Measurements from ENCODE around the gene S100B. TPM values are rescaled to one million over a fixed set of nuclear protein-coding genes. Genes with fewer than 3 reads are reported as not detected.

Gene S100B
- total RNA-seq, 1 donor from 2014 or later: 0.64 TPM

GRCh38 chr21:46559291-46559983 lies 45.4 kb downstream of the S100B start:
- ATAC-seq: no peak

DNA sequence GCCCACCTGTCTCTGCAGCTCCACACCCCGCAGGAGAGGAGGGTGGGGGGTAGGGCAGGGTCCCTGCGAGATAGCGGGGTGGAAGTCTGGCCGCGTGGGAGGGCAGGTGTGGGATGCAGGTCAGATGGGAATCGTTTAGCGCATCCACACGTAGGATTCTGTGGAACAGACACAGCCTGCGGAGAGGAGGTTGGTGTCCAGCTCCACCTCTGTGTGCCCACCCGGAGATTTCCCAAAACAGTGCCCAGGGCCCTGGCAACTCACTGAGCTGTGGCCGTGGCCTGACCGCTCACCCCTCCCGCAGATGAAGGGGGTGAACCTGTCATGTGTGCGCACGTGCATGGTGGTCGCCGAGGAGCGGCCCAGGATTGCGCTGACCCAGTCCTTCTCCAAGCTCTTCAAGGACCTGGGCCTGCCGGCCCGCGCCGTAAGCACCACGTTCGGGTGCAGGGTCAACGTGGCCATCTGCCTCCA lies 46.9 kb downstream of the S100B start:
- no peak for ATAC-seq

- no peak for ATAC-seq
These were observed 47.4 kb downstream of the S100B start for GRCh38 chr21:46557469-46557868.

DNA sequence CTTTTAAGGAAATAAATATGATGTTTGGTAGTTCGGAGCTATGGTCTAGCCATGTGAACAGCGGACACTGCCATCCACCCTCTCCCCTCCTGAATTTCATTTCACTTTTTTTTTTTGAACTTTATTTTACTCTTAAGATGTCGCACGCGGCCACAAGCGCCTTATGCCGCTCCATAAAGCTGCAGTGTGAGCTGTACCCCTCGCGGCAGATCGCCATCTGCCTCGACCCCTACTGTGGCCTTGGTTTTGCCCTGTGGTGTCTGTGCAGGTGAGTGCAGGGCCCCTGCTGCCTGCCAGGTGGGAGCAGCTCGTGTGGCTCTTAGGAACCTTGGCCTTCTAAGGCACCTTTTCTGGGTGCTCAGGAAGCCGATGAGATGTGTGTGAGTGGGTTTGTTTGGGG lies 48.1 kb downstream of the S100B start:
- no peak for ATAC-seq

DNA sequence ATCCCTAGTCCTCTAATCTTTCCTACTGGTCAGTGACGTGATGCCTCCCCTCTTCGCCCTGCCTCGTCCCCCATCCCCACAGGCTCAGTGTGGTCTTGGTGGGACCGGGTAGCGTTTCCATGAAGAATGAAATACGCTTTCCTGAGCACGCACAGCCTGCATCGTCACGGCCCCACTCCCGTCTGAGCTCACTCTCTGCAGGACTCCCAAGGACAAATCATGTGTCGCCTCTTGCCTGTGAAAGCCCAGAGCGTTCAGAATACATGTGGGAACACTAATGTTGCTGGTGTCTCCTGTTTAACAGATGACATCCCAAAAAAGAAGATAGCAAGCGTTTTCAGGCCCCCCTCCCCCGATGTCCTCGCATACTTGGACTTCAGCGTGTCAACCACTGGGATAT lies 49.2 kb downstream of the S100B start:
- ATAC-seq: no peak

GRCh38 chr21:46555225-46555617 lies 49.7 kb downstream of the S100B start:
- ATAC-seq: peak; percentile 4

DNA sequence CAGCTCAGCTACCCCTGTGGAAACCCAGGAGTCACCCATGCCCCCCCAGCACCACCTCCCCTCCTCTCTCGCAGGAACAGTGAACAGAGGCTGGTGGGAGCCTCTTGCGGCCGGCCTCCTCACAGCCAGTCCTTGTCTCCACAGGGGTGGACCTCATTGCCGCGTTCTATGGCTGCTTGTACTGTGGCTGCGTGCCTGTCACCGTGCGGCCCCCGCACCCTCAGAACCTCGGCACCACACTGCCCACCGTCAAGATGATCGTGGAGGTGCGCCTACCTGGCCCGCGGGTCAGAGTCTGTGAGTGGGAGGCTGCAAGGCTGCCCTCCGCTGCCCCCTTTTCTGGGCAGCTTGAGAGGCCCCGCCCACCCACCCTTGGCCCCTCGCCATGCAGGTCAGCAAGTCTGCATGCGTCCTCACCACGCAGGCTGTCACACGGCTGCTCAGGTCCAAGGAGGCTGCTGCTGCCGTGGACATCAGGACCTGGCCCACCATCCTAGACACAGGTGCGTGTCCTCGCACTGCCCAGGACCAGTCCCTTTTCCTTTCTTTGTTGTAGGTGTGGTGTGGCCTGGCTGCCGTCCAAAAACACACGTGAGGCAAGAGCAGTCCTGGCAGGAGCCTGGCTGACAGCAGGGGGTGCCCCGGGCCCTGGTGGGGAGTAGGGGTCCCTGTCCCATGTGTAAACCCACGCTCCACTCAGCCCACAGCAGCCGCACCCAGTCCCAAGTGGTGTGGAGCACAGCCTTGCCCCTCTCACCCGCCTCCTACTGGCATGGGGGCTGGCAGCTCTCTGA lies 50.3 kb downstream of the S100B start:
- no peak for ATAC-seq

- ATAC-seq: no peak
These were observed 50.9 kb downstream of the S100B start for GRCh38 chr21:46553993-46554392.

DNA sequence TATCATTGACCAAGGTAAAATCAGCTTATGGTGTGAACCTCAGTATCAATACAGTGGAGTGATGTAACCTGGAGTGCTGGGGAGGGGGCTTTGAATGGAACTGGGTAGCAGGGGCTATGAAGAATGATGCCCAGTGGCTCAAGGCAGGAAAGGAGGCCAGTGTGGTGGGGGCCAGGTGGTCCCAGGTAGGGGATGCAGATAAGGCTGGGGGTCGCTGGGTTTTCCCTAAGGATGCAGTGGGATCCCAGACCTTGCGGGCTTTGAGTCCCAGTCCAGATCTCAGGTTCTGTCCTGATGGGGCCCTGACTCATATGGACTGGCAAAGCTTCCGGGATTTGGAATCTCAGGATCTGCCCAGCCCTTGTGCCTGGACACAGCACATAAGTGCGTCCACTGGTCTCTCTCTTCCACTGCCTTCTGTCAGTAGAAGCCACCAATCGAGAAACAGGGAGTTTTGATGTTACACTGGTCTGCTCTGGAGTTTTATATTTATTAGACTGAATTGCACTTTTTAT lies 52.0 kb downstream of the S100B start:
- ATAC-seq: peak; percentile 13

DNA sequence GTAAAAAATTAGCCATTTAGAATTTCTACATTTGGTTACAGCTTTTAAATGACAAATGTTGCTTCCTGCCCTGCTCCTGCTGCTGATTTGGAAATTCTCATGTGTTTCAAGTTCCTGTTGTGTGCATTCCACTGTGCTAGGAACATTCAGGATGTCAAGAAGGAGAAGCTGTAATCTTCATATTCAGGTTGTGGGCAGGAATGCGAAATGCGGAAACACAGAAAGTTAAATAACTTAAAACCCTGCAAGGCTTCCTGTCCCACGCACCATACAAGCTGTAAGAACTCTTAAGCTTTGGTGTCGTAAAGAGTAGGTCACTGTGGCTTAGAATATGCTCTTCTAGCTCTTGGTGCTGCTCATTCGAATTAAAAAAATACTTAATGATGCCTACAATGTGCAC lies 52.6 kb downstream of the S100B start:
- ATAC-seq: no peak

DNA sequence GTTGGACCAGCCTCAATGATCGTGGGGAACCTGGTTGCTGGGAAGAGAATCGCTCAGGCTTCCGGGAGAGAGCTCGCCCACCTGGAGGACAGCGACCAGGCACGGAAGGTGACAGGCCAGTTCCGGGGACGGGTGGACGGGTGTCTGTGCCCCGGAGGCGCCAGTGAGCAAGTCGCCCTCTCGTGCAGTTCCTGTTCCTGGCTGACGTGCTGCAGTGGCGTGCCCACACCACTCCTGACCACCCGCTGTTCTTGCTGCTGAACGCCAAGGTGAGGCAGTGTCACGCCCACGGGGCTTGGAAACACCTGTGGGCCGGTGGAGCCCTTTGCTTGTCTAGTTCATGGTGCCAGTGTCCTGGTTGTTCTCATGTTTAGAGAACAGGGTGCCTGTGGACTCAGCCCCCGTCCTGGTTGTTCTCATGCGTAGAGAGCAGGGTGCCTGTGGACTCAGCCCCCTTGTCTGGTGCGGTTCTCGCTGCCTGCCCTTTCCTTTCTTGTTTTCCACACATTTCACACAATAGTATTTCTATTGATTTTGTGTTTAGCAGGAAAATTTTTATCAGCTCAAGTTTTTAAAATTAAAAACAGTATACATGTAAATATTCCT lies 53.1 kb downstream of the S100B start:
- no peak for ATAC-seq

- no peak for ATAC-seq
These were observed 54.6 kb downstream of the S100B start for GRCh38 chr21:46550116-46550941.

GRCh38 chr21:46549650-46550049 lies 55.2 kb downstream of the S100B start:
- no peak for ATAC-seq

Other genes starting within 250 kb of the S100B start
- 25.5 TPM for gene DIP2A, start 146.2 kb downstream of the S100B start, total RNA-seq
- 71.1 TPM for gene PRMT2, start 30.6 kb upstream of the S100B start, total RNA-seq

Measured in esophagus mucosa (tissue), 1 donor.